ENCODE measurements around the gene SYNM.

Gene SYNM

GRCh38 chr15:99125061-99125891, 20.4 kb downstream of the SYNM start:
- no peak for DNase-seq

GRCh38 chr15:99126131-99126588, 21.3 kb downstream of the SYNM start:
- DNase-seq = no peak

- no peak for DNase-seq
Measured at GRCh38 chr15:99126930-99127329, 22.1 kb downstream of the SYNM start.

GRCh38 chr15:99127773-99128172, 22.9 kb downstream of the SYNM start:
- DNase-seq = no peak

- no peak for DNase-seq
Measured at GRCh38 chr15:99128411-99128810, 23.5 kb downstream of the SYNM start.

- no peak for DNase-seq
Measured at GRCh38 chr15:99129644-99130043, 24.8 kb downstream of the SYNM start.

GRCh38 chr15:99130314-99130713, 25.4 kb downstream of the SYNM start:
- no peak for DNase-seq

- no peak for DNase-seq
Measured at GRCh38 chr15:99130765-99131440, 26.0 kb downstream of the SYNM start.

- DNase-seq = no peak
Measured at GRCh38 chr15:99131441-99132023, 26.7 kb downstream of the SYNM start.

- no peak for DNase-seq
Measured at GRCh38 chr15:99132122-99132521, 27.2 kb downstream of the SYNM start.

- no peak for DNase-seq
Measured at GRCh38 chr15:99132634-99133287, 27.9 kb downstream of the SYNM start.

- no peak for DNase-seq
Measured at GRCh38 chr15:99134317-99134821, 29.5 kb downstream of the SYNM start.

GRCh38 chr15:99135194-99135593, 30.3 kb downstream of the SYNM start:
- no peak for DNase-seq

GRCh38 chr15:99137111-99137546, 32.2 kb downstream of the SYNM start:
- DNase-seq = no peak

GRCh38 chr15:99137877-99138276, 33.0 kb downstream of the SYNM start:
- no peak for DNase-seq

GRCh38 chr15:99138491-99138982, 33.7 kb downstream of the SYNM start:
- DNase-seq = no peak

GRCh38 chr15:99139276-99139675, 34.4 kb downstream of the SYNM start:
- no peak for DNase-seq

GRCh38 chr15:99140590-99140989, 35.7 kb downstream of the SYNM start:
- DNase-seq = no peak

GRCh38 chr15:99141943-99142342, 37.1 kb downstream of the SYNM start:
- no peak for DNase-seq

GRCh38 chr15:99142562-99142961, 37.7 kb downstream of the SYNM start:
- DNase-seq = no peak

- no peak for DNase-seq
Measured at GRCh38 chr15:99143242-99143641, 38.4 kb downstream of the SYNM start.

GRCh38 chr15:99143655-99144610, 39.1 kb downstream of the SYNM start:
- DNase-seq = no peak
